ENCODE data around the gene FEV.

DNA sequence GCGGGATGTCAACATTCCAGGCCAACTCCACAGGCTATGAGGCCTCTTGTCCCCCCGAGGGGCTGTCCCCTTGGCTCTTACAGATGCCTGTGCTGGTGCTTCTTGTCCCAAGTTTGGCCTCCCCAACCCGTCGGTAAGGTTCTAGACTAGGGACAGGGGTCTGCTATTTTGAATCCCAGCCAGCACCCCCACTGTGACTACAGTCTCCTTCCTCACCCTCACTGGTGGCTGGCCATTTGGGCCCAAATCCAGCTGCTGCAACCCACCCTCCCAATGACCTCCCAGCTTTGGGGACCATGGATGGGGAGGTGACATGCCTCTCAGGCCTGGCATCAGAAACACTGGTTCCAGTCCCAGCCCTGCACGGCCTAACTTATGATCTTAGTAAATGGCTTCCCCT lies 37.6 kb upstream of the FEV start:
- TF ChIP-seq POLR2A (IDR thresholded peaks at IDR 0.05), result no peak
- TF ChIP-seq, protein P1, sequence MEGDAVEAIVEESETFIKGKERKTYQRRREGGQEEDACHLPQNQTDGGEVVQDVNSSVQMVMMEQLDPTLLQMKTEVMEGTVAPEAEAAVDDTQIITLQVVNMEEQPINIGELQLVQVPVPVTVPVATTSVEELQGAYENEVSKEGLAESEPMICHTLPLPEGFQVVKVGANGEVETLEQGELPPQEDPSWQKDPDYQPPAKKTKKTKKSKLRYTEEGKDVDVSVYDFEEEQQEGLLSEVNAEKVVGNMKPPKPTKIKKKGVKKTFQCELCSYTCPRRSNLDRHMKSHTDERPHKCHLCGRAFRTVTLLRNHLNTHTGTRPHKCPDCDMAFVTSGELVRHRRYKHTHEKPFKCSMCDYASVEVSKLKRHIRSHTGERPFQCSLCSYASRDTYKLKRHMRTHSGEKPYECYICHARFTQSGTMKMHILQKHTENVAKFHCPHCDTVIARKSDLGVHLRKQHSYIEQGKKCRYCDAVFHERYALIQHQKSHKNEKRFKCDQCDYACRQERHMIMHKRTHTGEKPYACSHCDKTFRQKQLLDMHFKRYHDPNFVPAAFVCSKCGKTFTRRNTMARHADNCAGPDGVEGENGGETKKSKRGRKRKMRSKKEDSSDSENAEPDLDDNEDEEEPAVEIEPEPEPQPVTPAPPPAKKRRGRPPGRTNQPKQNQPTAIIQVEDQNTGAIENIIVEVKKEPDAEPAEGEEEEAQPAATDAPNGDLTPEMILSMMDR (IDR thresholded peaks at IDR 0.05), result no peak

Measured in prostate gland (tissue), 2 donors.